PFSK-1 (cell line): ENCODE data around the gene NOL9.

Source experiments
- POLR2AphosphoS5 ChIP-seq: IDR thresholded peaks from 2 replicates; pipeline ENCODE4 v1.6.1; 2012; ENCODE audit warnings: low read depth, mild to moderate bottlenecking, control low read depth, low read length, moderate library complexity
- REST ChIP-seq, 2 experiments: IDR thresholded peaks; 2 replicates each; pipeline versions ENCODE4 v1.6.1 to v1.8.0; 2011 to 2012; ENCODE audit warnings: low read depth in 2 of 2, low read length in 2 of 2, control low read depth in 1 of 2, inconsistent platforms in 1 of 2, mild to moderate bottlenecking in 1 of 2, moderate library complexity in 1 of 2; ENCODE audit not compliant: insufficient read depth in 1 of 2
- SIN3A ChIP-seq: IDR thresholded peaks from 2 replicates; pipeline ENCODE4 v1.6.1; 2012; ENCODE audit warnings: mild to moderate bottlenecking, low read length, moderate library complexity, borderline replicate concordance; ENCODE audit not compliant: insufficient read depth
- TAF1 ChIP-seq: IDR thresholded peaks from 2 replicates; pipeline ENCODE4 v1.6.1; 2012; ENCODE audit warnings: low read length, control low read depth, borderline replicate concordance; ENCODE audit not compliant: insufficient read depth

GRCh38 chr1:6509220-6509918 is 44.9 kb downstream of the NOL9 start:
- TF ChIP-seq POLR2AphosphoS5 (no peak), REST (IDR thresholded peaks at IDR 0.05; ENCODE audit: insufficient read depth in 1 of 2, low read depth in 2 of 2, low read length in 2 of 2) (no peak), SIN3A (no peak), TAF1 (no peak)
